GM19372 (cell line): Measurements from ENCODE around the gene SLC9A9.
"Not testable (repeated sequence)": the region's sequence is repeated elsewhere in the genome, so short reads cannot be mapped to it uniquely, and the experiment has no call there.

Experiments used
- ATAC-seq: cut with Tn5 transposase; IDR thresholded peaks from one replicate; pipeline ENCODE4 v1.9.1; 2021; ENCODE audit warnings: mild to moderate bottlenecking, low read depth, moderate library complexity; ENCODE audit not compliant: unreplicated experiment

SLC9A9 gene

DNA sequence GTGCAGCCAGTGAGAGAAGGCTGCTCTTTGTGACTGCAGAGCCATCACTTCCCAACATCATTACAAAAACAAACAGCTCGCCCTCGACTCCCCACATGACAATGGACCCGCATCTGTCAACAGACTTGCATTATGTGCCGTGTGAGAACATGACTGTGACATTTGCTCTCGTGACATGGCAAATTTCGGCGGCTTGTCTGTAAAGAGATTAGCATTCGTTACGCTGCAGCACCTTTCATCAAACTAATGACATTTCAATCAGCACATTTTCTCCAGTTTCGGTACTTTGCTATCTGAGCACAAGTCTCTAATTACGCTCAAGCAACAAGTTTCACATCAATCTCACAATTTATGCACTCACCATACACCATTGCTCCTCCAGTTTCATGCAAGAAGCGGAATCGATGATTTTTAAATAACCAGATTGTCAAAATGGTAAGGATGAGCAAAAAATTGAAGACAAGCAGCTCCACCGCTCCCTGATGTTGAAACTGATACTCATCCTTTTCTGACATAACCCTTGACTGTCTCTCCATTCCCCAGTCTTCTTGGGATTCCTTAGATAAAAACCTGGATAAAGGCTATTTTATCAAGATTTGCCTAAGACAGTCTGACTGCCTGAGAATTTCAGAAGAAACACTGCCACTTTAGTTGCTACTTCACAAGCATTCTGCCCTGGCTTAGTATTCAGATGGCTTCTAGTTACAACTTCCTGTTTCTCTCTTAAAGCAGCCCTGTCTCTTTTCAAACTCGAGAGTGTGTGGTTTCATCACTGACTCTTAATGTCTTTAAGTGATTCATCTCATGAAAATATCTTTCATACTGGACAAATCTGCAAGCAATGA, at the start of gene SLC9A9:
TSS of gene SLC9A9 (minus strand) at position 682 of the 845 bp plus-strand sequence. CDS start at position 536, 146 bp downstream.
- ATAC-seq, result peak; percentile 85

DNA sequence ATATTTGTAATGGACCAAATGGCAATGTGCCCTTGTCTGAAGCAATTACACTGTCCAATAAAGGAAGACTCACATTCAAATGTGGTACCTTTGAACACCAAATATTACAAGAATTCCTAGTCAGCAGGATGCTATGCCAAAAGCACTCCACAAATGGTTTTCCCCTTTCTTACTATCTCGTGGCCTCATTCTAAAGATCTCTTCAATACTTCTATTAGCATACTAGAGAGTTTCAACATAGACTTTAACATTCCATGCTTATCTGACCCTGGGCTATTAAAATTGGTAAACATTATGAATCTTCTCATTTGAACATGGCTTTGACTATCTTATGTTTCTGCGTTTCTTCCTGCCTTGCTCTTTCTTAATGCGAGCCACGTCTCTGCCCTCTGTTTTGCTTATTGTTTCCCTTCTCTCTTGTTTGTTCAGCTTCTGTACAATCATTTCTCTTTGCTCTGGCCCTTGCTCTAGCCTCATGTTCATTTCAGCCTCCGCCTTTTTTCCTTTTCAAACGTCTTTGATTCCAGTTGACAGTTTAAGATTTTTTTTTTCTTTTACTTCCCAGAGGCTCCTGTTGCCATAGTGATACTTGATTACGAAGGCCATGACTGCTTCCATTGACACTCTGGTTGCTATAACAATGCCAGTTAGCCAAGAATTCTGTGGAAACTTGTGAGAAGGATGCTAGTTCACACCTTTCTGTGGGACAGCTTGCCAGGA, 49.5 kb upstream of the SLC9A9 start:
- no peak for ATAC-seq

DNA sequence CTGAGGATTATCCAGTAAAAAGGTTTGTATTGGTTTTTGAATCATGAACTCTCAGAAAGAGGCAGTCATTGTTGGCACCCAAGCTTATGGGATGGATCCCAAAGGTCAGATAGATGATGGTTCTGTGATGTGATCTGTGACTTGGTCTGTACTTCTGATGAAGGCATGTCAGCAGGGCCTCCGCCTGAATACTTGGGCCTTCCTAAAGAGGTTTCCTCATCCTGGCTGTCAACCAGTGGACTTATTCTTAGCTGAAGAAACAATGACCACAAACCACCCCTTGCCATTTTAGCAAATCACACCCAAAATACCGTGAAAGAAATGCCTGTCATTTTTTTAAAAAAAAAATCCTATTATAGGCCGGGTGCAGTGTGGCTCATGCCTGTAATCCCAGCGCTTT, 48.2 kb upstream of the SLC9A9 start:
- ATAC-seq, result no peak

DNA sequence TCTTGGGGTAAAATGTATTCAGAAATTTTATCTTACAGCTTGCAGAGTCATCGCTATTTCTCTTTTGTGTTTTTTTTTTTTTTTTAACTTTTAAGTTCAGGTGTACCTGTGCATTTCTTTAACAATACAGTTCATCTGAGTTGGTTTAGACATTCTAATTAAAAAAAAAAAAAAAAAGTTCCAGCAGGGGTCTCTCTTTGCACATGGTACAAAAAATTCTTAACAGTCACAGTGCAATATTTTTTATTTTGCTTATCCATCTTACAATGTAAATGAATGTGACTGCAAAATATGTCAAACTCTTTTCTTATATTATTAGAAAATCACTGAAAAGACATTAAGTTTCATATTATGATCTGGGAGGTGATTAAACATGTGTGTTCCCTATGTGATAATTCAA, 47.5 kb upstream of the SLC9A9 start:
- ATAC-seq, result no peak

DNA sequence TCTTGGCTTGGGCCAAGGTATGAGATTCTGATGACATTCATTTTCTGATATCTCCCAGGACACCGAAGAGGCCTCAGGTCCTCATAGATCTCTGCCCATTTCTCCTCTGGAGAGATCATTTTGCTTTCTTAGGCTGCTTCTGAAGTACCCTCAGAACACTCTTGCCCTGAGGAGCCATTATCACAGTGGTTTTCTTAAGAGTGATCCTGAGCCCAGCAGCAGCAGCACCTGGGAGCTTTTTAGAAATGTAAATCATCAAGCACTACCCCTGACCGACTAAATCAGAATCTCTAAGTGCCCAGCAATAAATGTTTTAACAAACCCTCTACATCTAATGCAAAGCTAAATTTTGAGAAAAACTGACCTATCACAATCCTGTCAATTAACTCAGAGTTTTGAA, 40.6 kb upstream of the SLC9A9 start:
- ATAC-seq, result no peak

DNA sequence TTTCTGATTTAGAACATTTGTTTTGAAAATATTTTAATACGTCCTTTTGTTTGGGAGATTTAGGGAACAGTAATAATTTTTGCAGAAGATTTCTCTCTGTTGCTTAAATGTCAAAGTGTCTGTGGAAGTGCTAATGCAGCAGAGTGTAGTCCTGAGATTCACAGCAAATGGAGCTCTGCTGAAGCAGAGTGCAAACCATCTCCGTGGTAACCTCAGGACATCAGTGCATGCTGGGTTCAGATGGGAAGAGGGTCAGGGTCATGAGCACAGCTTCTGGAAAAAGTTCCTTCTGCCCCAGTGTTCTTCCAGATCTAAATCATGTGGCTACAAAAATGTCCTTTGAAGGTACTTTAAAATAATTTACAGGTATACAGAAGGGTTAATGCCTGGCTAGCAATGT, 39.9 kb upstream of the SLC9A9 start:
- no peak for ATAC-seq

DNA sequence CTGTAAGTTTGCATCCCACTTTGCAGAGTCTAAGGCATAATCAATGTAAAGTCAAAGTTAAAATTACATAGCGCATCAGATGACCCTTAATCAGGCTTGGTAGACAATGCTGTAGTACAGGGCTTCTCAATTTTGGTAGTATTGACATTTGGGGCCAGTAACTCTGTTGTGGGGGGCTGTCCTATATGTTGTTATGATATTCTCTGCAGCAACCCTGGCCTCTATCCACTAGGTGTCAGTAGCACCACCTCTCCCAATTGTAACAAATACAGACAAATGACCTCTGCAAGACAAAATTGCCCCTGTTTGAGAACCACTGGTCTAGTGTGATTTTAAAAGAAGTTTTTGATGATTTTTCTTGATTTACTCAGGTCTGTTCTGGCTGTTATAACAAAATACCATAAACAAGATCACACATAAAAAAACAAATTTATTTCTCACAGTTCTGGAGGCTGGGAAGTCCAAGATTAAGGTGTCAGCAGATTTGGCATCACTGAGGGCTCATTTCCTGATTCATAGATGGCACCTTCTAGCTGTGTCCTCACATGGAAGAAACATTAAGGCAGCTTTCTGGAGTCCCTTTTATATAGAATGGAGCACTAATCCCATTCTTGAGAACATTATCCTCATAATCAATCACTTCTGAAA, 37.6 kb upstream of the SLC9A9 start:
- peak; percentile 94 for ATAC-seq

DNA sequence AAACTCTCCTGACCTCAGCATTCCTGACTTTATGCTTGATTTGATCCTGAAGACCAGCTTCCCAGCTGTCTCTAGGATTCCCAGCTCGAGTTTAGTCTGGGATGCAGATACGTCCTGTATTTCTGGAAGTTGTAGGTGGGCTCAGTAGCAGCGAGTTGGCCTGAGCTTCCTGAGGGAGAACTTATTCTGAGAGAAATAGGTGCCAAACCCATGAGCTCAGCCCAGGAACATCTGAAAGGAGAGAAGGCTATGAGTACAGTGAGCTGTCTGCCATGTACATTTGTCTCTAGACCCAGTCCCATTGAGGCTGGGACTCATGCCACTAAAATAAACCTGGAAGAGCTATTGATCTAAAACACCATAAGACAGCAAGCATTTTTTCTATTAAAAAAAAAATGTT, 36.6 kb upstream of the SLC9A9 start:
- ATAC-seq, result no peak

DNA sequence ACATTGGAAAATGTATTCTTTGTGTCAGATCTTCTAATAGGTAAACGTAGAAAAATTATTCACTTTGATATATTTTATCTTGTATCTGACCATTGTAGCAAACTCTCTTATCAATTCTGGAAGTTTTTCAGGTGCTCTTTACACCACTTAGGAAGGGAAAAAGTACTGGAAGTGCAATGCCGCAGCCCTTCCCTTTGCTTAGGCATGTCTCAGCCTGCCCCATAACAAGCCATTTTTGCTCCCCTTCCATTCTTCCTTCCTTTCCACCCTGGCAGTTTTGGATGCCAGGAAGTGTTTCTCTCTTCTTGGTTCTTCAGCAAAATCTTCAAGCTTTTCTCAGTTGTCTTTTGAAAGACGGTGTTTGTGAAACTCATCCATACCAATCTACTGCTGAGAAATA, 34.9 kb upstream of the SLC9A9 start:
- ATAC-seq, result no peak

DNA sequence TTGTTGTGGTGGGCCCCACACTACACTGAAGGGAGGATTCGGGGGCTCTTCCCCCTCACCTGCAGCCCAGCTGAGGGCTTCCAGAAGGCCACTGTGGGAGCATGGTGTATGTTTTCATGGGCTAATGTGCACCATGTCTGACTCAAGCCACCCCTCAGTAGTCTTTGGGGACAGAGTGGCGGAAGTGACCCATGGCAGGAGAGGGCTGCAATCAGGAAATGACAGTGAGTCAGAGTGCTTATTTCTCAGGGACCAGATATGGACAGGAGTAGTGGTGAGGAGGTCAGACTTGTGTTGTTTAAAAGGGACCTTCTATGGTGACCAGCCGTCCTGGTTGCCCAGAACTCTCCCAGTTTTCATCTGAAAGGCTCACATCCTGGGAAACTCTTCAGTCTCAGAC, 32.8 kb upstream of the SLC9A9 start:
- no peak for ATAC-seq

DNA sequence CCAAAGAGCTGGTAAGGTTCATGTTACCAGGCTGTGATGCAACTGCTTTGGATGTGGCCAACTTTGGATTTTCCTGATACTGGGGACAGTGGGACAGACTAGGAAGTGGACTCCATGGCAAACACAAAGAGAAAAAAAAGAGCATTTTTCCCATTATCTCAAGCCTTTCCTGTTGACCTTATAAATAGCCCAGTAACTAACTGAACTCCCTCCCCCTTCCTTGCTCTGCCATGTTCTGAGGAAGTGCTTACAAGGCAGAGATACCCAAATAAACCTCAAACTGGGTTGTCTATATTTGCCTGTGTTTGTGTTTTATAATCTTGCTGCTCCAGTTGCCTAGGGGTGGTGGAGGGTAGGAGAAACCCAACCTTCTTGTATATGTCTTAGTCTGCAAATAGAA, 27.3 kb upstream of the SLC9A9 start:
- no peak for ATAC-seq

DNA sequence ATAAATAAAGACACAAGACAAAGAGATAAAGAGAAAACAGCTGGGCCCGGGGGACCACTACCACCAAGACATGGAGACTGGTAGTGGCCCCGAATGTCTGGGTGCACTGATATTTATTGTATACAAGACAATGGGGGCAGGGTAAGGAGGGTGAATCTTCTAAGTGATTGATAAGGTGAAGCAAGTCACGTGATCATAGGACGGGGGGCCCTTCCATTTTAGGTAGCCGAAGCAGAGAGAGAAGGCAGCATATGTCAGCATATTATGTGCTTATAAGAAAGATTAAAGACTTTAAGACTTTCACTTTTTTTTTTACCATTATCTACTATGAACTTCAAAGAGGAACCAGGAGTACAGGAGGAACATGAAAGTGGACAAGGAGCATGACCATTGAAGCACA, 25.3 kb upstream of the SLC9A9 start:
- ATAC-seq, result not testable (repeated sequence)

DNA sequence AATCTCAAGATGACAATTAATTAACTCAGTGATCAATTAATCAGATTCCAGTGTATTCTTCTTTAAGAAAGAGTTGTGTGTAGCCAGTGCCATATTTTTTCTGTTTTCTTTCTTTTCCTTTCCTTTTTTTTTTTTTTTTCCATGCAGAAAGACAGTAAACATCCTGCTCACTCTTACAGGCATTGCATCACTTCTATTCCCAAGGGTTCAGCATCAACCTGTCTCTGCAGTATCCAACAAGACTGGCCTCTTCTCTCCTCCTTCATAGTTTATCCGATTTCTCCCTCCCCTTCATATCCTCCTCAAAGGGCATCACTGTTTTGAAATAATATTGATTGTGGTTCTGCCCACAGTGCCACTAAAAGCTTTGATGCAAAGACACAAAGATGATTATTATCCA, 17.0 kb upstream of the SLC9A9 start:
- no peak for ATAC-seq

DNA sequence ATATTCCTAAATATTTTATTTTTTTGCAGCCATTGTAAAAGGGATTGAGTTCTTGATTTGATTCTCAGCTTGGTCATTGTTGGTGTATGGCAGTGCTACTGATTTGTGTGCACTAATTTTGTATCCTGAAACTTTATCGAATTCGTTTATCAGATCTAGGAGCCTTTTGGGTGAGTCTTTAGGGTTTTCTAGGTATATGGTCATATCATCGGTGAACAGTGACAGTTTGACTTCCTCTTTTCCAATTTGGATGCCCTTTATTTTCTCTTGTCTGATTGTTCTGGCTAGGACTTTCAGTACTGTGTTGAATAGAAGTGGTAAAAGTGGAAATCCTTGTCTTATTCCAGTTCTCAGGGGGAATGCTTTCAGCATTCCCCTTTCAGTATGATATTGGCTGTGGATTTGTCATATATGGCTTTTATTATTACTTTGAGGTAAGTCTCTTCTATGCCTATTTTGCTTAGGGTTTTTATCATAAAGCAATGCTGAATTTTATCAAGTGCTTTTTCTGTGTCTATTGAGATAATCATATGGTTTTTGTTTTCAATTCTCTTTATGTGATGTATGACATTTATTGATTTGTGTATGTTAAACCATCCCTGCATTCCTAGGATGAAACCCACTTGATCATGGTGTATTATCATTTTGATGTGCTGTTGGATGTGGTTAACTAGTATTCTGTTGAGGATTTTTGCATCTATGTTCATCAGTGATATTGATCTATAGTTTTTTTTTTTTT, 11.4 kb upstream of the SLC9A9 start:
- no peak for ATAC-seq

DNA sequence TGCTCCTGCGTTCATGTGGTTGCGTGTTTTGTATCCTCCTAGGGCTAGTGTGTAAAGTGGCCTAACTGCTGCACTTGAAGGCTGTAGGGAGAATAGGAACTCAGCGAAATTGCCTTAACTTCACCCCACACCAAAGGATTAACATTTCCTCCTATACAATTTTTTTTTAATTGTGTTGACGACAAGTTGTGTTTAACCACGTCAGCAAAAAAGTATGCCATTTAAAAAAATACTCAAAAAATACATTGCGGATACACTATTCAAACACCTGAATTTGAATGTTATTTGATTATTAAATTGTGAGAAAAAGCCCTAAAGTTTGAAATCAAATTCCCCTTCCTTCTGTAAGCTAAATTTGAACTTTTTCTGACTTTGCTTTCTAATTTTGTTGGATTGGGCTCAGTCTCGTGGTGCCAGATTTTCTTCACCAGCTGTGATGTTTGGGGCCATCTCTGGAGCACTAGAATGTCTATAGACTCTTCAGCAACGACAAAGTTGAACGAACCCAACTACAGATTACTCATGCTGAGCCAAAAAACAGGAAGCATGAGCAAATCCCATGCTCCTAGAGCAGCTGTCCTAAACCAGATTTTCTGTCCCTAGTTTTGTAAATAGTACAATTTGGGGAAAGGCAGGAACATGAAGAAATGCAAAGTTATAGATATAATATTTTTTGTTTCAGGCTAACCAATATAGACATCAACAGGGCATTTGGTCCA, 8.1 kb upstream of the SLC9A9 start:
- ATAC-seq, result no peak

DNA sequence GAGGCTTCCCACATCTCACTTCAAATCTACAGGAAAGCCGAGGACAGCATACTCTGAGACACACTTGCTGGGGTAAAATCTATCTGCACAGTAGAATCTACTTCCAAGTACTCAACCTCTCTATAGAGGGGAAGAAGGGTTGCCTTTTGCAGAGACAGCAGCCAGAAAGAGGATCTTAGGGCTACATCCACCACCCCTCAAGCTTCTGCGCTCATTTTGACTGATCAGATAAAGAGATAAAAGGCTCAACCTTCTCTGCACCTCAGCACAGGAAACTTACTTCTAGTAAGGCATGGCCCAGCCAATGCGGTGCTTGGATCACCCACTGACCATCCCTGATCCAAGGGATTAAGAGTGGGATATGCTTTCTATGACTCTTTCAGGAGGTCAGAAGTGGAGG, 6.9 kb upstream of the SLC9A9 start:
- no peak for ATAC-seq

DNA sequence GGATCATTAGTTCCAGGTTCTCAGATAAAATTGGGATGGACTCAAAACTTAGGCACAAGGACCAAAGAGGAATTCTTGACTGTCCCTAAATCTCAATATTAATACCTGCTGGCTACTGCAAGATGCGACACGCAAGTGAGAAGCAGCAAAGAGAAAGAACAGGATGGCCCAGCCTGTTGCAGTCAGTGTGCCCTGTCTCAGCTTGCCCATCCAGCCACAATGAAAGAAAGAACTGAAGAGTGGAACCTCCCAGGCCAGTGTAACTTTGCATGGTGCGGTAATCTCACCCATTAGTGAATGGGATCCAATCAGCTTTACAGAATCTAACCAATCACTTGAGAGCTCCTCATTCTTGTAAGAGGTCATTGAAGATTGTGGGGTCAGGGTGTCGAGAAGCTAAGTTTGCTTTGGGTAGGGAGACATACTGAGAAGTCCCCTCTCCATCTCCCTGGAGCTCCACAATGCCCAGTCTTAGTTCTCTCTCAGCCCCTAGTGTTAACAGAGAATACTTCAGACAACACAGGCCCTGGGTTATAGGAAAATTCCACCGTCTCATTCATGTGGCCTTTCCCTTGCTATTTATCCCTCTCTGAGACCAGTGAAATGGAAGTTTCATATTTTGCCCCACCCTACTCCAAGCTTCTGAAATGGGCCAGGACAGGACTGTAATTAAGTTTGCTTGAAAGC, 3.2 kb upstream of the SLC9A9 start:
- ATAC-seq, result no peak

DNA sequence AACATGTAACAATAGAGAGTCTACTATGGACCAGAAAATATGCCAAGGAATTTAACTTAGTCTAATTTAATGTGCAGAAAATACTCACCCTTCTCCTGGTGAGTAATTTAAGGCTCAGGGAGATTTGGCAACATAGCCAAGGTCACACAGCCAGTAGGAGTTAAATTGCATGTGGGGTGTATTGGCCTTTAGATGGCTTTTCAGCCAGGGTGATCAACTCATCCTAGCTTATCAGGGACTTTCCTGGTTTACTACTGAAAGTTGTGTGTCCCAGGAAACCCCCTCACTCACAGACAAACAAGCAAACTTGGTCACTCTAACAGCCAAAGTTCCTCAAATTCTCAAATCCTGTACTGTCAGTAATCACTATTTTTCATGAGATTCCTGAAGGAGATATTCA, 2.6 kb upstream of the SLC9A9 start:
- ATAC-seq, result no peak

DNA sequence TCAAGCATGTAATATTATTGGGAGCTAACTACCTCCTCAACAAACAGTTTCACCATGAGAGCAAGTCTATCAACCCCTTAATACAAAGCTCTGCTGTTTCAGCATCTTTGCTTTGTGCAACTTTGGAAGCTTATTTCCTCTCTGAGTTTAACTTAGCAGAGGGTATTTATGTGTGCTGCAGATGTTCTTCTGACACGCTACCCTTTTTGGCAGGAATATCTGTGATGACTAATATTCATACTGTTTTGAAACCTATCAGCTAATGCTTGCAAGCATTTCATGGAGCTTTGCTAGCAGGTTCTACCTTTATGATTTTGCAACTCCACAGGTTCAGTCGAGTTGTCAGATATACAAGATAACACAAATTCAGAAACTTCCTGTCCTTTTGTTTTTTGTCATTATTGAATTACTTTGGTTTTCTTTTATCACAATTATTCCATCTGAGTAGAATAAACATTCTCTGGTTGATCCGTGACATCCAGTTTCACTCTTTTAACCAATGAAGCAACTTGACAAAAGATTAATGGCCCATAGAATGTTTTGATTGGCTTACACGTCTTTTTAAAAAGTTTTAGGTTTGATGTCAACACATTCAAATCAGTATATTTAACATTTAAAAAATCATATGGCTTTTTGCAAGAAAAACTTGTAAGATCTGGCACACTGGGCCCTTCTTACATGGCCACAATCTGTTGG, 1.7 kb upstream of the SLC9A9 start:
- ATAC-seq, result no peak
